CD14-positive monocyte (primary cell): ENCODE data around the gene ZNF710. TPM values are rescaled to one million over a fixed set of nuclear protein-coding genes. Genes with fewer than 3 reads are reported as not detected.

Experiments
- DNase-seq, 3 donors: peaks; one replicate each; pipeline ENCODE4 v3.0.0-alpha.2; 2011 to 2022
- H2AFZ ChIP-seq: 2 replicates; pipeline ENCODE4 v1.6.0; 2012; ENCODE audit warnings: mild to moderate bottlenecking, low read depth, low read length, inconsistent platforms; ENCODE audit not compliant: insufficient read depth, poor library complexity, severe bottlenecking
- H3K27ac ChIP-seq, 2 donors: 1 replicate in 1 of 2; 2 replicates in 1 of 2; pipeline ENCODE4 v1.5.1; 2012 to 2013; ENCODE audit warnings: low read length in 2 of 2, control low read depth in 1 of 2, inconsistent platforms in 1 of 2, low read depth in 1 of 2, mild to moderate bottlenecking in 1 of 2
- H3K27me3 ChIP-seq, 2 donors: one replicate each; pipeline versions ENCODE4 v1.6.0 to v1.6.1; 2011 to 2013; ENCODE audit warnings: low read length in 2 of 2; ENCODE audit not compliant: control insufficient read depth in 2 of 2, insufficient read depth in 2 of 2
- H3K36me3 ChIP-seq, 2 donors: replicated peaks in 1 of 2; 1 replicate in 1 of 2; 2 replicates in 1 of 2; pipeline versions ENCODE4 v1.5.1 to v1.6.1; 2012 to 2013; ENCODE audit warnings: low read length in 2 of 2, control low read depth in 1 of 2, inconsistent platforms in 1 of 2, mild to moderate bottlenecking in 1 of 2; ENCODE audit not compliant: insufficient read depth in 2 of 2, control insufficient read depth in 1 of 2
- H3K4me1 ChIP-seq, 2 donors: 1 replicate in 1 of 2; 2 replicates in 1 of 2; pipeline versions ENCODE4 v1.5.1 to v1.6.1; 2012 to 2013; ENCODE audit warnings: low read length in 2 of 2, control low read depth in 1 of 2, inconsistent platforms in 1 of 2, mild to moderate bottlenecking in 1 of 2, moderate library complexity in 1 of 2; ENCODE audit not compliant: insufficient read depth in 2 of 2, control insufficient read depth in 1 of 2
- H3K4me2 ChIP-seq: replicated peaks from 2 replicates; pipeline ENCODE3; 2012; ENCODE audit warnings: low read length, moderate library complexity, mild to moderate bottlenecking; ENCODE audit not compliant: poor library complexity, severe bottlenecking; ENCODE audit errors: extremely low read depth
- H3K4me3 ChIP-seq, 3 experiments: fragments of 200-600 bp in 1 of 3; sonication (generic) in 1 of 3; replicated peaks in 1 of 3; 1 replicate in 2 of 3; 2 replicates in 1 of 3; pipeline ENCODE4 v1.5.1; 2011 to 2013; ENCODE audit warnings: low read length in 3 of 3, mild to moderate bottlenecking in 3 of 3, control low read depth in 2 of 3, low read depth in 2 of 3, inconsistent platforms in 1 of 3, moderate library complexity in 1 of 3
- H3K79me2 ChIP-seq: 2 replicates; pipeline ENCODE4 v1.6.0; 2012; ENCODE audit warnings: mild to moderate bottlenecking, control low read depth, inconsistent platforms, low read length, moderate library complexity; ENCODE audit not compliant: insufficient read depth
- H3K9ac ChIP-seq: 2 replicates; pipeline ENCODE4 v1.6.0; 2017; ENCODE audit warnings: low read length, mild to moderate bottlenecking; ENCODE audit not compliant: insufficient read depth, poor library complexity, severe bottlenecking
- H3K9me3 ChIP-seq, 2 donors: replicated peaks in 1 of 2; 1 replicate in 1 of 2; 2 replicates in 1 of 2; pipeline versions ENCODE4 v1.5.1 to v1.6.1; 2012 to 2013; ENCODE audit warnings: low read length in 2 of 2, control low read depth in 1 of 2; ENCODE audit not compliant: control insufficient read depth in 1 of 2, insufficient read depth in 1 of 2
- H4K20me1 ChIP-seq: 2 replicates; pipeline ENCODE4 v1.6.0; 2012; ENCODE audit warnings: mild to moderate bottlenecking, low read length, control low read depth, moderate library complexity; ENCODE audit not compliant: insufficient read depth
- H3K27ac Mint-ChIP-seq, 7 donors: one replicate each; pipeline ENCODE4 v1.8.0; 2020; ENCODE audit warnings: mild to moderate bottlenecking in 7 of 7, mixed read lengths in 7 of 7, moderate library complexity in 6 of 7, inconsistent platforms in 2 of 7
- H3K27me3 Mint-ChIP-seq, 3 donors: one replicate each; pipeline ENCODE4 v1.8.0; 2021 to 2022; ENCODE audit warnings: low read depth in 3 of 3, mild to moderate bottlenecking in 3 of 3, mixed read lengths in 3 of 3, moderate library complexity in 3 of 3, inconsistent platforms in 1 of 3
- H3K36me3 Mint-ChIP-seq, 2 donors: one replicate each; pipeline ENCODE4 v1.8.0; 2020; ENCODE audit warnings: mixed read lengths in 2 of 2, inconsistent platforms in 1 of 2, mild to moderate bottlenecking in 1 of 2
- H3K4me1 Mint-ChIP-seq: one replicate; pipeline ENCODE4 v1.8.0; 2020; ENCODE audit warnings: mild to moderate bottlenecking, mixed read lengths
- H3K4me3 Mint-ChIP-seq, 2 donors: one replicate each; pipeline ENCODE4 v1.8.0; 2020; ENCODE audit warnings: mild to moderate bottlenecking in 2 of 2, mixed read lengths in 2 of 2, moderate library complexity in 1 of 2
- H3K9me3 Mint-ChIP-seq, 7 donors: one replicate each; pipeline ENCODE4 v1.8.0; 2020 to 2022; ENCODE audit warnings: mixed read lengths in 7 of 7, mild to moderate bottlenecking in 6 of 7, moderate library complexity in 6 of 7, inconsistent platforms in 2 of 7
- CTCF ChIP-seq: fragments of 200-600 bp; IDR thresholded peaks from one replicate; pipeline ENCODE4 v1.8.0; 2022; ENCODE audit warnings: antibody characterized with exemption, mild to moderate bottlenecking
- WGBS: methylation state at CpG from one replicate; pipeline ENCODE4 v1.1.5; 2013; ENCODE audit warnings: missing lambda C conversion rate; ENCODE audit not compliant: insufficient coverage; 5-methylcytosine and 5-hydroxymethylcytosine counted together
- intact Hi-C, 2 donors: fragments of 100-400 bp; cut with micrococcal nuclease; formaldehyde crosslinking; loops; one replicate each; pipeline versions ENCODE4 v1.15.0 to v1.15.1; 2023
- polyA plus RNA-seq, 3 donors: library from polyadenylated mRNA; depleted of rRNA in 1 of 3; unstranded in 2 of 3; stranded (reverse) in 1 of 3; fragments of 300-500 nt in 2 of 3; fragments of >200 nt in 1 of 3; fragmentation: Illumina TruSeq in 2 of 3; gene quantifications; 1 replicate in 2 of 3; 2 replicates in 1 of 3; pipeline ENCODE4 v1.2.3, GENCODE V29; 2012 to 2021

Gene ZNF710
- polyA plus RNA-seq, 3 donors = 3.4 to 45.6 (median 4.8) TPM

GRCh38 chr15:89984421-89985010, 16.6 kb upstream of the ZNF710 start:
- intact Hi-C loops = no loop called here
- peaks cover 17% of the 10 kb centered on the region for H3K4me1 Mint-ChIP-seq
- Histone ChIP-seq H3K4me1 (peaks cover 6 to 7% of the 10 kb centered on the region in 2 donors), H3K4me2 (no peak overlapping the region), H2AFZ (no peak overlapping the region), H4K20me1 (no peaks in the 10 kb centered on the region), H3K27ac (no peak overlapping the region), H3K4me3 (no peak overlapping the region), H3K27me3 (no peaks in the 10 kb centered on the region), H3K9me3 (peaks cover 5 to 17% of the 10 kb centered on the region in 2 donors), H3K9ac (no peak overlapping the region), H3K36me3 (no peaks in the 10 kb centered on the region), H3K79me2 (no peaks in the 10 kb centered on the region)
- peaks cover 1 to 6% of the 10 kb centered on the region in 2 donors for H3K36me3 Mint-ChIP-seq
- no peak overlapping the region for H3K4me3 Mint-ChIP-seq
- H3K27ac Mint-ChIP-seq = no peak overlapping the region
- H3K9me3 Mint-ChIP-seq = peaks cover 12 to 21% (median 17%) of the 10 kb centered on the region in 7 donors
- DNase-seq = no peak
- H3K27me3 Mint-ChIP-seq = peaks cover 3 to 4% (median 4%) of the 10 kb centered on the region in 3 donors
- TF ChIP-seq CTCF = no peak
- WGBS = 100% methylated on average over 3 of the region's 6 CpGs

GRCh38 chr15:89985111-89985510, 16.0 kb upstream of the ZNF710 start:
- peak overlapping the region in 1 of 7 donors; percentile 18 for H3K27ac Mint-ChIP-seq
- intact Hi-C loops = no loop called here
- peaks cover 4 to 6% of the 10 kb centered on the region in 2 donors for H3K4me1 ChIP-seq

More at GRCh38 chr15:89985111-89985510, 16.0 kb upstream of the ZNF710 start:
- H3K9me3 Mint-ChIP-seq = peaks cover 12 to 21% (median 17%) of the 10 kb centered on the region in 7 donors
- H3K4me3 Mint-ChIP-seq = no peak overlapping the region
- peaks cover 1 to 6% of the 10 kb centered on the region in 2 donors for H3K36me3 Mint-ChIP-seq
- Histone ChIP-seq H3K79me2 (no peaks in the 10 kb centered on the region), H3K9ac (no peak overlapping the region), H3K27me3 (no peaks in the 10 kb centered on the region), H4K20me1 (no peaks in the 10 kb centered on the region), H3K36me3 (no peaks in the 10 kb centered on the region), H3K27ac (no peak overlapping the region), H3K9me3 (peaks cover 5 to 17% of the 10 kb centered on the region in 2 donors), H3K4me3 (no peak overlapping the region), H3K4me2 (no peak overlapping the region), H2AFZ (no peak overlapping the region)
- H3K27me3 Mint-ChIP-seq = peaks cover 3 to 4% (median 4%) of the 10 kb centered on the region in 3 donors
- no peak for DNase-seq
- no CpG with 5 or more reads among the region's 3 CpGs for WGBS
- no peak for TF ChIP-seq CTCF
- peaks cover 12% of the 10 kb centered on the region for H3K4me1 Mint-ChIP-seq
